ENCODE results near the gene RMND1.

The RMND1 gene

DNA sequence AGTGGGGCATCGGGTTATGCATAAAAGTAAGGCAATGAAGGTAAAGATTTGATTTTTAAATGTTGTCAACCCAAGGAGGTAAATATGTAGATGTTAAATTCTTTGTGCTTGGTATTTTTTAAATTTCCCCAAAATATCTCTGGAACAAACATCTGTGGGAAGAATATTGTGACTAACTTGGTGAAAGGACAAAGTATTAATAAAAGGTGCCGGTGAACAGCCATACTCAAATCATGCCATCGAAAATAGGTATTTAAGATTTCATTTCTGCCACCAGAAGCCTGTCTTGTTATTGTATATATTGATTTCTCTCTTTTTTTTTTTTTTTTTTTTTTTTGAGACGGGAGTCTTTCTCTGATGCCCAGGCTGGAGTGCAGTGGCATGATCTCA is 48.0 kb downstream of the RMND1 start:
- no peak overlapping the region for H3K4me3 ChIP-seq (replicated peaks; ENCODE audit: insufficient read depth, low read length)
- no peak for DNase-seq (ENCODE audit: low read depth in 1 of 2, low spot score in 1 of 2)
- H3K27ac ChIP-seq (replicated peaks): no peak overlapping the region
- TF ChIP-seq SPI1 (IDR thresholded peaks at IDR 0.05; ENCODE audit: borderline replicate concordance, low read depth): no peak
- no peaks in the 10 kb centered on the region for H3K27me3 ChIP-seq (ENCODE audit: insufficient read depth, poor library complexity, severe bottlenecking)

DNA sequence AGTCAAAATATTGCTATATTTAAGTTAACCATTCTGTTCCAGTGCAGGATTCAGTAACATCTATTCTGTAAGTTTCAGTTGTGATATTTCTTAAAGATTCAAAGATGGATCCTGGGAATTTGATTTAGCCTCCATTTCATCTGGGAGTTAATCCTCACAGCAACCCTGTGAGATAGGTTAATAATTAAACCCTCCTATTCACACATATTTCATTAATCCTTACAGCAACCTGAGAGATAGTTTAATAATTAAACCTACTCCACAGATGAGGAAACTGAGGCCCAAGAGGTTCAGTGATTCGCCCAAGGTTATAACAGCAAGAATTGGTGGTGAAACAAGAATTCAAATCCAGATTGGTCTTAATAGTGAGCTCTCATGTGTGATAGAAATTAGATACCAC is 49.7 kb downstream of the RMND1 start:
- Histone ChIP-seq H3K4me3 (replicated peaks; ENCODE audit: insufficient read depth, low read length) (no peak overlapping the region), H3K27ac (replicated peaks) (no peak overlapping the region), H3K27me3 (ENCODE audit: insufficient read depth, poor library complexity, severe bottlenecking) (no peaks in the 10 kb centered on the region)
- TF ChIP-seq POLR2AphosphoS5 (IDR thresholded peaks at IDR 0.05; ENCODE audit: low read depth) (no peak), GABPA (IDR thresholded peaks at IDR 0.05; ENCODE audit: low read depth) (no peak), SPI1 (IDR thresholded peaks at IDR 0.05; ENCODE audit: borderline replicate concordance, low read depth) (no peak)
- TF ChIP-seq, protein P1, sequence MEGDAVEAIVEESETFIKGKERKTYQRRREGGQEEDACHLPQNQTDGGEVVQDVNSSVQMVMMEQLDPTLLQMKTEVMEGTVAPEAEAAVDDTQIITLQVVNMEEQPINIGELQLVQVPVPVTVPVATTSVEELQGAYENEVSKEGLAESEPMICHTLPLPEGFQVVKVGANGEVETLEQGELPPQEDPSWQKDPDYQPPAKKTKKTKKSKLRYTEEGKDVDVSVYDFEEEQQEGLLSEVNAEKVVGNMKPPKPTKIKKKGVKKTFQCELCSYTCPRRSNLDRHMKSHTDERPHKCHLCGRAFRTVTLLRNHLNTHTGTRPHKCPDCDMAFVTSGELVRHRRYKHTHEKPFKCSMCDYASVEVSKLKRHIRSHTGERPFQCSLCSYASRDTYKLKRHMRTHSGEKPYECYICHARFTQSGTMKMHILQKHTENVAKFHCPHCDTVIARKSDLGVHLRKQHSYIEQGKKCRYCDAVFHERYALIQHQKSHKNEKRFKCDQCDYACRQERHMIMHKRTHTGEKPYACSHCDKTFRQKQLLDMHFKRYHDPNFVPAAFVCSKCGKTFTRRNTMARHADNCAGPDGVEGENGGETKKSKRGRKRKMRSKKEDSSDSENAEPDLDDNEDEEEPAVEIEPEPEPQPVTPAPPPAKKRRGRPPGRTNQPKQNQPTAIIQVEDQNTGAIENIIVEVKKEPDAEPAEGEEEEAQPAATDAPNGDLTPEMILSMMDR (IDR thresholded peaks at IDR 0.05; ENCODE audit: insufficient read depth, low read length): no peak
- TF ChIP-seq, protein P2, sequence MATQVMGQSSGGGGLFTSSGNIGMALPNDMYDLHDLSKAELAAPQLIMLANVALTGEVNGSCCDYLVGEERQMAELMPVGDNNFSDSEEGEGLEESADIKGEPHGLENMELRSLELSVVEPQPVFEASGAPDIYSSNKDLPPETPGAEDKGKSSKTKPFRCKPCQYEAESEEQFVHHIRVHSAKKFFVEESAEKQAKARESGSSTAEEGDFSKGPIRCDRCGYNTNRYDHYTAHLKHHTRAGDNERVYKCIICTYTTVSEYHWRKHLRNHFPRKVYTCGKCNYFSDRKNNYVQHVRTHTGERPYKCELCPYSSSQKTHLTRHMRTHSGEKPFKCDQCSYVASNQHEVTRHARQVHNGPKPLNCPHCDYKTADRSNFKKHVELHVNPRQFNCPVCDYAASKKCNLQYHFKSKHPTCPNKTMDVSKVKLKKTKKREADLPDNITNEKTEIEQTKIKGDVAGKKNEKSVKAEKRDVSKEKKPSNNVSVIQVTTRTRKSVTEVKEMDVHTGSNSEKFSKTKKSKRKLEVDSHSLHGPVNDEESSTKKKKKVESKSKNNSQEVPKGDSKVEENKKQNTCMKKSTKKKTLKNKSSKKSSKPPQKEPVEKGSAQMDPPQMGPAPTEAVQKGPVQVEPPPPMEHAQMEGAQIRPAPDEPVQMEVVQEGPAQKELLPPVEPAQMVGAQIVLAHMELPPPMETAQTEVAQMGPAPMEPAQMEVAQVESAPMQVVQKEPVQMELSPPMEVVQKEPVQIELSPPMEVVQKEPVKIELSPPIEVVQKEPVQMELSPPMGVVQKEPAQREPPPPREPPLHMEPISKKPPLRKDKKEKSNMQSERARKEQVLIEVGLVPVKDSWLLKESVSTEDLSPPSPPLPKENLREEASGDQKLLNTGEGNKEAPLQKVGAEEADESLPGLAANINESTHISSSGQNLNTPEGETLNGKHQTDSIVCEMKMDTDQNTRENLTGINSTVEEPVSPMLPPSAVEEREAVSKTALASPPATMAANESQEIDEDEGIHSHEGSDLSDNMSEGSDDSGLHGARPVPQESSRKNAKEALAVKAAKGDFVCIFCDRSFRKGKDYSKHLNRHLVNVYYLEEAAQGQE (IDR thresholded peaks at IDR 0.05; ENCODE audit: insufficient replicate concordance, low read depth): no peak
- no peak for DNase-seq (ENCODE audit: low read depth in 1 of 2, low spot score in 1 of 2)

DNA sequence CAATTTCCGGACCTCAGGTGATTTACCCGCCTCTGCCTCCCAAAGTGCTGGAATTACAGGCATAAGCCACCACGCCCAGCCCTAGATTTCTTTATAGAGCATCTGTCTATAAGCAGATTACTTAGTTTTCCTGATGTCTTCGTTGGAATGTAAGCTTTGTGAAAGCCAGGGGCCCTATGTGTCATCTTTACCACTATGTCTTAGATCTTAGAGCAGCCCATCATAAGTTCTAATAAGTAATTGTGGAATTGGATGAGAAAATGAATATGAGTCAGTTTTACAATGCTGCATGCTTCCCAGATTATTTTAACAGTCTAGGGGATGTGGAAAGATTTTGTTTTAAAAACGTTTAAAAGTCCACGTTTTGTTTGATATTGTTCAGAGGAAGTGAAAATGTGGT is 51.5 kb downstream of the RMND1 start:
- H3K27ac ChIP-seq (replicated peaks): no peak overlapping the region
- H3K4me3 ChIP-seq (replicated peaks; ENCODE audit: insufficient read depth, low read length): no peak overlapping the region
- TF ChIP-seq SPI1 (IDR thresholded peaks at IDR 0.05; ENCODE audit: borderline replicate concordance, low read depth) (no peak), POLR2AphosphoS5 (IDR thresholded peaks at IDR 0.05; ENCODE audit: low read depth) (no peak), GABPA (IDR thresholded peaks at IDR 0.05; ENCODE audit: low read depth) (no peak)
- TF ChIP-seq, protein P2 (IDR thresholded peaks at IDR 0.05; ENCODE audit: insufficient replicate concordance, low read depth): no peak
- TF ChIP-seq, protein P1 (IDR thresholded peaks at IDR 0.05; ENCODE audit: insufficient read depth, low read length): no peak
- no peak for DNase-seq (ENCODE audit: low read depth in 1 of 2, low spot score in 1 of 2)
- H3K27me3 ChIP-seq (ENCODE audit: insufficient read depth, poor library complexity, severe bottlenecking): no peaks in the 10 kb centered on the region

DNA sequence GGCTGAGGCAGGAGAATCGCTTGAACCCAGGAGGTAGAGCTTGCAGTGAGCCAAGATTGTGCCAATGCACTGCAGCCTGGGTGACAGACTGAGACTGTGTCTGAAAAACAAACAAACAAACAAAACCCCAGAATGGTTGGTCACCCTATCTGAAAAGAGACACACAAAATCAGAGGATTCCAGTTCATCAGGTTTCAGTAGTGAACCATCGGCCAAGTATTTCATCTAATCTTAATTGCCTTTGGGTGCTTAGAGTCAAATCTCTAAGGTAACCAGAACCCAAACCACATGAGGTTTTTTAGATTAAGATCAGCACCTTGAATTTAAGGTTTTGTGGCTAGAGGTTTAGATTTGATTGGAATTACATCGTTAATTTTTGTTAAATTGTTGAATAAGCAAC is 52.2 kb downstream of the RMND1 start:
- TF ChIP-seq, protein P1 (IDR thresholded peaks at IDR 0.05; ENCODE audit: insufficient read depth, low read length): no peak
- no peak for TF ChIP-seq POLR2AphosphoS5 (IDR thresholded peaks at IDR 0.05; ENCODE audit: low read depth)
- Histone ChIP-seq H3K4me3 (replicated peaks; ENCODE audit: insufficient read depth, low read length) (no peak overlapping the region), H3K27me3 (ENCODE audit: insufficient read depth, poor library complexity, severe bottlenecking) (no peaks in the 10 kb centered on the region), H3K27ac (replicated peaks) (no peak overlapping the region)
- DNase-seq (ENCODE audit: low read depth in 1 of 2, low spot score in 1 of 2): no peak
